ENCODE results near the gene SGCE.
A peak's percentile ranks its signal among the peaks of the same experiment; 100 is the strongest.

The SGCE gene

DNA sequence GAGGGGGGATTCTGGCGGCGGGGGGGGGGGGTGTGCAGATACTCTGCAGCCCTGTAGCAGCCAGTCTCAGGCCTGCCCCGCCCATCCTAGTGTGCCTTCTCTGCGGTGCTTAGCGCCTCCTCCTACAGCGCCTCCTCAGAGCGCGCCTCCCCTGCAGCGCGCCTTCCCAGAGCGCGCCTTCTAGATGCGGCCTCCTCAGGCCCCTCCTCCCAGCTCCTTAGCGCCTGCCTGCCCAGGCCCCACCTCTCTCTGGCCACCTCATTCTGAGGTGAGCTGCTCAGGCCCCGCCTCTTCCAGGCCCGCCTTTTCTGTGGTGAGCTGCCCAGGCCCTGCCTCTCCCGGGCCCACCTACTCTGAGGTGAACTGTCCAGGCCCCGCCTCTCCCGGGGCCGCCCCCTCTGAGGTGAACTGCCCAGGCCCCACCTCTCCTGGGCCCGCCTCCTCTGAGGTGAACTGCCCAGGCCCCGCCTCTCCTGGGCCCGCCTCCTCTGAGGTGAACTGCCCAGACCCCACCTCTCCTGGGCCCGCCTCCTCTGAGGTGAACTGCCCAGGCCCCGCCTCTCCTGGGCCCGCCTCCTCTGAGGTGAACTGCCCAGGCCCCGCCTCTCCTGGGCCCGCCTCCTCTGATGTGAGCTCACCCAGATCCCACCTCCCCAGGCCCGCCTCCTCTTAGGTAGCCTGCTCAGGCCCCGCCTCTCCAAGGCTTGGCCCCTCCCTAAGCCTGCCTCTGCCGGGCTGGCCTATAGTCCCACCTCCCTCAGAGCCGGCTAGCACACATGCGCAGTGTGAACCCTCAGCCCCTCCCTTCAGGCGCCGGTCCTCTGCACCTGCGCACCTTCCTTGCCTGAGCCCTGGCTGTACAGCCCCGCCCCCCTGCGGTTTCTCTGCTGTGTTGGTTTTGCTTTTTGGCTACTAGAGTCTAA is 2.1 kb upstream of the SGCE start:
- peak; percentile 94 to 96 (median 95) for DNase-seq

DNA sequence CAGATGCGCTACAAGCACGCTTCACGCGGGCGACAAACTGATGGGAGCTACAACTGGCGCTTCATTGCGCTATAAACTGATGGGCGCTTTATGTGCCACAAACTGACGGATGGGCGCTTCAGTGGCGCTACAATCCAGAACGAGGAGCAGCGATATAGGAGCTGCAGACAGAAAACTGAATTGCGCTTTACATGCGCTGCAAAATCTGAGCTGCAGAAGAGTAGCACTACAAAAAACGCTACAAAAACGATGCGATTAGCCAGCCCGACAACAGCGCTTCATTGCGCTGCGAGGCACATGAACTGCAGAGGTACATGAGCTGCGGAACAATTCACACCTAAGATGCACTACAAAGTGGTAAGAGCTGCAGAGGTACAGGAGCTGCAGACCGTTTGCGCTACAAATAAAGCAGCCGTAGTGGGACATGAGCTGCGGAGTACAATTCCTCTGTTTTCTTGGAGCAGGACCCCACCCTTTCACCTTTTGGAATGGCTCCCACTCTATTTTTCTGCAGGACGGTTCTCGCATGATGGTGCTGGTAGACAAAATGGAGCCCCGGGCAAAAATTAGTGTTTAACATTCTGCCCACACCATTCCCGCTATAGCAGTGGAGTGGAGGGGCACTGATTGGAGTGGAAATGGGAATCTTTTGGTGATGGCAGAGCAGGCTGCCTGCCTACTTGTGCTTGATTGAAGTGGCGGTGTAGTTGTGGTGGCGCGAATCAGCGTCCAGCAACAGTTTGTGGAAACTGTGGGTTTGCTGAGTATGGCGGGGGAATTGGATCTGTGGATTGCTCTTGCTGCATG is 1.2 kb upstream of the SGCE start:
- no peak for DNase-seq

DNA sequence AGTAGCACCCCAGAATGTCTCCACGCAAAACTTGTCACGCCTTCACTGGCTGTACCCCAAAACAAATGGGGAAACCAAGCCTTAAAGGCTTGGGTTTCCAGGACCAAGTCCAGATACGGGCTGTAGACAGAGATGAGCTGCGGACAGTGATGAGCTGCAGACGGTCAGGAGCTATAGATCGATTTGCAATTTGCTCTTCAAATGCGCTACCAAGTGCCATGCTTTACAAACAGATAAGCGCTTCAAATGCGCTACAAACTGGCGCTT is 658 bp upstream of the SGCE start:
- DNase-seq, result no peak

GRCh38 chr7:94655126-94655847 is 646 bp downstream of the SGCE start:
- peak in 1 of 4 experiments; percentile 11 for DNase-seq

- no peak for DNase-seq
Observed at GRCh38 chr7:94654783-94655125, 1.2 kb downstream of the SGCE start.

DNA sequence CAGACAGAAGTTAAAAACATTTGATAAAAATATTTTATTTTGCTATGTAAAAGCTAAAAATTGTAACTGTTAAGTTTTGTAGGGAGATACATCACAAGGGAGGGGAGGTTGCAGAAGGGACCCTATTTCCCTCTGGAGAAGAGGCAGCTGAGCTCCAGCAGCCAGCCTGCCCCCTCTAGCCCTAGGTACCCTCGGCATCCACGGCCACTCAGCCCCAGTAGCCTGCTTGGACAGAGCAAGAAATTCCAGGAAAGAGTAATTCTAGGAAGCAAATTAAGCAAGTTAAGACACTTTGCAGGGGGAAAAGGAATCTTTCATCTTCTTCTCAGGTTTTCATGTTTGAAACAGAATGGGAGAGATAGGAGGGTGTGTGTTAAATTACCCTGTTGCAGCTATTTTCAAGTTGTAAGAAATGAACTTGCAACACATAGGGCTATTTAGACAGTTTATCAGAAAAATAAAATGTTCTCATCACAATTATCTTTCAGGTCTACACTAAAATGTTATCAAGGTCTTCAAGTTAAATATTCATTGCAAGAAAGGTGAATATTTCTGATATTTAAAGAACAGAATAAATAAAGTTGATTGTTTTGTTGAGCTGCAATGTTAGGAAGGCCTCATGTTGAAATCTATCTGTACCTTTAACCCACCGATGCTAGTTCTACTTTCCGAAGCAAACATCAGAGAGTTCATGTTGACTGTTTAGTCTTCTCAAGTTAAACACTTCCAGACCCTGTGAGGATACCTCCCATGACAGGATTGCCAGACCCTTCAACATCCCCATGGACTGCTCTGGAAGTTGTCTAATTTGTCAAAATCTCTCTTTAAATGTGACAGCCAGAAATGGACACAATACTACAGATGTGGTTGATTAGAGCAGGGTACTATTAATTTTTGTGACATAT is 5.5 kb downstream of the SGCE start:
- DNase-seq, result no peak

- no peak for DNase-seq
Observed at GRCh38 chr7:94649450-94649849, 6.5 kb downstream of the SGCE start.

DNA sequence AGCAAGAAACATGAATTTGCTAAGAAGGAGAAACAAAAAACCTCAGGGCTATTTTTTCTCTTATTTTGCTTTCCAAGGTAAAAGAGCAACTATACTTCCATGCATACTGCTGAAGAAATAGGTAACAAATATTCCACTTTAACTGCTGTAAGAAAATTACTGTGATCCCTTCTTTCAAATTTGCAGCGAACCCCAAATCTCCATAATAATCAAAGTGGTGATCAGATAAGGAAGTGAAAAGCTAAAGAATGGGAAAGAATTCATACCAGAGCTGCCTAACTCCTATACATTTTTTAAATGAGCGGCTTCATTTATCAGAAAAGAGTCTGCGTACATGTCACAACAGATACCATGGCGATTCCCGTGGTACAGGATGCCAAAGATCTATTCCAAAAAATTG is 7.2 kb downstream of the SGCE start:
- DNase-seq, result no peak

GRCh38 chr7:94647295-94647694 is 8.6 kb downstream of the SGCE start:
- no peak for DNase-seq

GRCh38 chr7:94643771-94644545 is 12.0 kb downstream of the SGCE start:
- no peak for DNase-seq

- DNase-seq, result no peak
Observed at GRCh38 chr7:94642838-94643653, 12.9 kb downstream of the SGCE start.

DNA sequence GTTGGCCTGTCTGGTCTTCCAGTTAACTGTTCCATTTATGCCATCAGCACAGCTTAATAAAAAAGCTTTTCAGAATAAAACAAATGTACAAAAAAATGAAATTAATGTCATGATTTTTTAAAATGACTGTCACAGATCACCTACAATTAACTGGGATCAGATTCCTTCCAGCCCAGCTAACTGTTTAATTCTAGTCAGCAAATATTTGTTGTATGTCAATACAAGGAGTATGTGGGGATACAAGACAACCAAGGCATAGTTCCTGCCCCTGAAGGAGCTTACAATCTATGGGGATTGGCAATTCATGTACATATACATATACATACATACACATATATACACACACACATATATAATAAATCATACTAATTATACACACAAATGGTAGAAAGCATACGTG is 16.5 kb downstream of the SGCE start:
- DNase-seq, result no peak

DNA sequence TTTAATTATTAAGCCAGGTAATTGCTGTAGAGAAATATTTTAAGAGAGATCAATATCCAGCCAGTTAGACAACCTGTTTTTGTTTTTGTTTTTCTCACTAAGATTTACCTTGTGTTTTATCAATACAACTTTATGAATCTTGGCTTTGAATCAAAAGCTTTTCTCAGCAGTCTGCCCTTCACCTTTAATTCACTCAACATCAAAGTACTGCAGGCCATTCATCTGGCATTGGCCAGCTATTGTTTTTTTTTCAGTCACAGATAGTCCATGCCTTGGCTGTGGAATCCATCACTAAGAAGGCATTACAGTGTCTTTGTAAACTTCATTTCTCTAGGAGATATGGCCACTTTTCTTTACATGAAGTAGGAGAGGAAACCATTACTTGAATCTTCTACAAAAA is 20.2 kb downstream of the SGCE start:
- DNase-seq, result no peak

DNA sequence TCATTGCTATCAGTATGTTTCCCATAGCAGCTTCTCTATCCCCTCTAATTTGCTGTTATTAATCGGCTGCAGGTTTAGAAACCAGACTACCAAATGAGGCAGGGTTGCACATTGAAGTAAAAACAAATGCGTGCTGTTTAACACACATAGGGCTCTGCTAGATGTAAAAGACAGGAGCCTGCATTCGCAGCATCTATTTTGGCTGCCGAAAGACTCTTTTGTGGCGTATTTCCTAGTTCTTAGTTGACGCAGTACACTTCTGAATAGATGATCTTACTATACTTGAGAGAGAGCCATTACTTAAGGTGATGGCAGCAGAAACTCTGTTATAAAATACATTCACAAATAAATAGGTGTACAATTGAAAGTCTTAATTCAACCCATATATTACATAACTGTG is 21.4 kb downstream of the SGCE start:
- DNase-seq, result no peak

- no peak for DNase-seq
Observed at GRCh38 chr7:94633687-94634086, 22.2 kb downstream of the SGCE start.

DNA sequence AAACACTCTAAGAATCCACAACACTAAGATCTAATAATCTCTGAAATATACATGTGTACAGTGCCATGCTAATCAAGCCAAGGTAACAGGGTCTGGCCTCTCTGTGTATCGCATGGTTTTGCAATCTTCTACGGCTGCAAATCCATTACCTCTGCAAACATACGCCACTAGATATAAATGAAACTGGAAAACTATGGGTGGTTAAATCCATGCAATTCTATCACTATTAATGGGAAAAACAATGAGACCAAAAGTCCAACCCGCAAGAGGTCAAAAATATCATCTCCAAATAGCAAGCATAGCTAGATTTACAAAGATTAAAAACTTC is 23.0 kb downstream of the SGCE start:
- DNase-seq, result no peak

GRCh38 chr7:94632338-94633013 is 23.5 kb downstream of the SGCE start:
- DNase-seq, result peak in 1 of 4 experiments; percentile 13

DNA sequence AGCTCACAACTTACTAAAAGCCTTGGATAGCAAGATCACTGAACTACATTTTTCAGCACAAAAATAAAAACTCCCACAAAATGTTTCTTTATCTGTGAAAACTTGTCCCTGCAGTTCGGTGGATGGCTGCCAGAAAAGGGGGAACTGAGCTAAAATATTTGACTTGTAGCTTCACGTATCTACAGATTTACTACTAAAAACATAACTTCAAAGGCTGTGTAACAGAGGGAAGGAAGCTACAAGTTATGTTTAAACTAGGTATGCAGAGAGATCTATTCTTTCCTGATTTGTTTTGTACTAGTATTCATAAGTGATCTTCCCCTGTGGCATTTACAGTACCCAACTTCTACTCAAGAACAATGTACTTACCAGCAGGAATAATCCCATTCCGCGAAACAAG is 25.1 kb downstream of the SGCE start:
- no peak for DNase-seq

DNA sequence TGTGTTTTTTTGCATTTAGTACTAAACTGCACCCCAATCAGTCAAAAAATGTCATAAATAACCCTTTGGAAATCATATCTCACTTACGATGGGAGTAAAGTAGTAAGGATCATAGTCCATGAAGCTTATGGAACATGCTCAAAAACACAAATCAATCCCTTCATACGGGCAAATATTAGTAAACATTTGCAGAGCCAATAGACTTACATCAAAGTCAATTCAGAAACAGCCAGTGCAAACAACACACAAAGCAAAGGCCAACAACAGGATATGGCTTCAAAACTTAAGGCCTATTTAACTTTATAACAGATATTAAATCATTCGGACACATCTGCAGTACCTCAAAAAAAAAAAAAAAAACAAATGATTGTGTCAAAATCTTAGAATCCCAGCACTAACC is 32.1 kb downstream of the SGCE start:
- no peak for DNase-seq

DNA sequence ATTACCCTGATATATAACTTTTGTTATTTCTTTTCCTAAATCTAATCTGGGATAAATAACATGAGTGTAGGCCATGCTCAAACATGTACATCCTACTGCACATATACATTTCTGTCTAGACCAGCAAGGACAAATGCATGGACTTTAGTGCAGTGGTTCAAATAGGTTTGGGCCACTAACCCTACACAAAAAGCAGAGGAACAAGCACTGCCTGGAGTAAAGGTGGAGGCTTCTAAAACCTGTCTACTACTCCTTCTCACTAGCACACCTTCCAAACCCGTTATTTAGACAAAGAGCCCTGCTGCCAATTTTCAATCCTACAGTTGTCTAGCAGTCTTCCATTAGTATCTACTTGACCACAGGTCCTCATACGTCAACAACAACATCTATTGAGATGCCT is 34.8 kb downstream of the SGCE start:
- no peak for DNase-seq

All from suppressor macrophage (primary cell).